Measurements from ENCODE around the gene CARS2. TPM values are rescaled to one million over a fixed set of nuclear protein-coding genes. Genes with fewer than 3 reads are reported as not detected.

The CARS2 gene
- total and polyA plus RNA-seq, 4 donors: 47.7 to 65.0 (median 54.2) TPM

GRCh38 chr13:110627761-110628476 is 78.0 kb downstream of the CARS2 start:
- peaks cover 3% of the 10 kb centered on the region for H3K4me1 ChIP-seq (ENCODE audit: control insufficient read depth, insufficient read depth, low read length)
- no peak overlapping the region for H3K27ac ChIP-seq (ENCODE audit: low read depth, low read length)
- H3K9me3 ChIP-seq (ENCODE audit: control insufficient read depth, insufficient read depth, low read length): no peaks in the 10 kb centered on the region
- no peak for DNase-seq (ENCODE audit: low read depth in 4 of 6, low spot score in 6 of 6)
- H3K27me3 ChIP-seq (ENCODE audit: control insufficient read depth, insufficient read depth, low read length): no peaks in the 10 kb centered on the region
- peaks cover 48% of the 10 kb centered on the region for H3K36me3 ChIP-seq (ENCODE audit: control insufficient read depth, insufficient read depth, low read length)
- no peak overlapping the region for H3K4me3 ChIP-seq (ENCODE audit: low read depth, low read length)
- 90% methylated on average over 12 of the region's 12 CpGs for WGBS (ENCODE audit: insufficient coverage)

DNA sequence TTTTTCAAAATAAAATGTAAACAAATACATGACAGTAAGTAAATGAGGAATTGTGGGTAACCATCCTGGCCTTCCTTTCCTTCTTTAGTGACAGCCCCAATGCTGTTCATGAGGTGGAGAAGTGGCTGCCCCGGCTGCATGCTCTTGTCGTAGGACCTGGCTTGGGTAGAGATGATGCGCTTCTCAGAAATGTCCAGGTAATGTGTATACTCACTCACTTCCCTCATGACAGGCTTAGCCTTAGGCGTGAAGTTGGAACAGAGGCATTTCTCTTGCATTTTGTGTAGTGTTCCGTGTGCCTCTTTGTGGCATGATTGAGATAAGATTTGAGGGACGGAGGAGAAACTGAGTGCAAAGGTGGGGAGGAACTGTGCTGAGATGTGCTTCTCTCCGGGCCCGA is 78.6 kb downstream of the CARS2 start:
- no peak for DNase-seq (ENCODE audit: low read depth in 4 of 6, low spot score in 6 of 6)
- peaks cover 3% of the 10 kb centered on the region for H3K4me1 ChIP-seq (ENCODE audit: control insufficient read depth, insufficient read depth, low read length)
- H3K27me3 ChIP-seq (ENCODE audit: control insufficient read depth, insufficient read depth, low read length): no peaks in the 10 kb centered on the region
- H3K36me3 ChIP-seq (ENCODE audit: control insufficient read depth, insufficient read depth, low read length): peaks cover 52% of the 10 kb centered on the region
- WGBS (ENCODE audit: insufficient coverage): 97% methylated on average over 7 of the region's 8 CpGs
- H3K9me3 ChIP-seq (ENCODE audit: control insufficient read depth, insufficient read depth, low read length): no peaks in the 10 kb centered on the region
- no peak overlapping the region for H3K4me3 ChIP-seq (ENCODE audit: low read depth, low read length)
- no peak overlapping the region for H3K27ac ChIP-seq (ENCODE audit: low read depth, low read length)

DNA sequence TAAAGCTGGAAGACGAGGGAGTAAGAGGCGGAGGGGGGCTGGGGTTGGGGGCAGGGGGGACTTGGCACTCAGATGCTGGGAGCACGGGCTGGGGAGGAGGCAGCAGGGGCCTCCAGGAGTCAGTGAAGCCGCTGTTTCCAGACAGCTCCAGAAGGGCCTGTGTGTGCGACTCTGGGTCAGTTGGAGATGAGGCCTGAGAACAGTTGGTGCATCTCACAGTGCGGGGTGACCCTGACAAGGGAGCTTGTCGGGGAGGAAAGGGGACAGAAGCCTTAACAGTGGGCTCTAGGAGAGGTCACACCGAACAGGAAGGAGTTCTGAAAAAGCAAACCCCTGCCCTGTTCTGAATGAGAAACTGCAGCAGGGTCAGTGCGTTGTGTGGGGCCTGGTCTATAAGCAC is 79.4 kb downstream of the CARS2 start:
- peaks cover 3% of the 10 kb centered on the region for H3K4me1 ChIP-seq (ENCODE audit: control insufficient read depth, insufficient read depth, low read length)
- H3K36me3 ChIP-seq (ENCODE audit: control insufficient read depth, insufficient read depth, low read length): peaks cover 52% of the 10 kb centered on the region
- no peaks in the 10 kb centered on the region for H3K27me3 ChIP-seq (ENCODE audit: control insufficient read depth, insufficient read depth, low read length)
- WGBS (ENCODE audit: insufficient coverage): 81% methylated on average over 9 of the region's 9 CpGs
- H3K9me3 ChIP-seq (ENCODE audit: control insufficient read depth, insufficient read depth, low read length): no peaks in the 10 kb centered on the region
- no peak overlapping the region for H3K4me3 ChIP-seq (ENCODE audit: low read depth, low read length)
- no peak for DNase-seq (ENCODE audit: low read depth in 4 of 6, low spot score in 6 of 6)
- H3K27ac ChIP-seq (ENCODE audit: low read depth, low read length): no peak overlapping the region

DNA sequence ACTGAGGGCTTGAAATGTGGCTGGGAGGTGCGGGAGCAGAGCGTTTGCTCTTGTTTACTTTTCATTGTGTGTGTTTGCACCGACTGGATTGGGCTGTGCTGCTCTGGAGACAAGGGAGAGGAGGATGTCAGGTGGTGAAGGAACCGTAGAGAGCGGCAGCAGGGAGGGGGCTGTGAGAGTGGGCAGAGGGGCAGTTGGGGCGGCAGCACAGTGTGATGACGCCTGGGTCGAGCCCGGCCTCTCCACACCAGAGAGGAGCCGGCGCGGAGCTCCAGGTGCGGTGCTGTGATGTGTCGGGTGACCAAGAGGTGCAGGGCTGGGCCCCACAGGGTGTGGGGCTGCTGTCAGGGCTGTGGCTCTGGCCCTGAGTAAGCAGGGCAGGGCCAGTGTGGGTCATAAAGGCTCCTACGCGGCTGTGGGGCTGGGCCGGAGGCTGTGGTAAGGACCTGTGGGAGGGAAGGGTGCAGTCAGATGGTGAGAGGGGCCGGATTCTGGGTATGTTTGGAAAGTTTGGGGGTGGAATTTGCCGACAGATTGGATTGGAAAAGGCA is 80.1 kb downstream of the CARS2 start:
- H3K27ac ChIP-seq (ENCODE audit: low read depth, low read length): no peak overlapping the region
- no peak overlapping the region for H3K4me3 ChIP-seq (ENCODE audit: low read depth, low read length)
- H3K9me3 ChIP-seq (ENCODE audit: control insufficient read depth, insufficient read depth, low read length): no peaks in the 10 kb centered on the region
- WGBS (ENCODE audit: insufficient coverage): 83% methylated on average over 19 of the region's 19 CpGs
- no peaks in the 10 kb centered on the region for H3K27me3 ChIP-seq (ENCODE audit: control insufficient read depth, insufficient read depth, low read length)
- peaks cover 52% of the 10 kb centered on the region for H3K36me3 ChIP-seq (ENCODE audit: control insufficient read depth, insufficient read depth, low read length)
- no peak for DNase-seq (ENCODE audit: low read depth in 4 of 6, low spot score in 6 of 6)
- H3K4me1 ChIP-seq (ENCODE audit: control insufficient read depth, insufficient read depth, low read length): peaks cover 3% of the 10 kb centered on the region

DNA sequence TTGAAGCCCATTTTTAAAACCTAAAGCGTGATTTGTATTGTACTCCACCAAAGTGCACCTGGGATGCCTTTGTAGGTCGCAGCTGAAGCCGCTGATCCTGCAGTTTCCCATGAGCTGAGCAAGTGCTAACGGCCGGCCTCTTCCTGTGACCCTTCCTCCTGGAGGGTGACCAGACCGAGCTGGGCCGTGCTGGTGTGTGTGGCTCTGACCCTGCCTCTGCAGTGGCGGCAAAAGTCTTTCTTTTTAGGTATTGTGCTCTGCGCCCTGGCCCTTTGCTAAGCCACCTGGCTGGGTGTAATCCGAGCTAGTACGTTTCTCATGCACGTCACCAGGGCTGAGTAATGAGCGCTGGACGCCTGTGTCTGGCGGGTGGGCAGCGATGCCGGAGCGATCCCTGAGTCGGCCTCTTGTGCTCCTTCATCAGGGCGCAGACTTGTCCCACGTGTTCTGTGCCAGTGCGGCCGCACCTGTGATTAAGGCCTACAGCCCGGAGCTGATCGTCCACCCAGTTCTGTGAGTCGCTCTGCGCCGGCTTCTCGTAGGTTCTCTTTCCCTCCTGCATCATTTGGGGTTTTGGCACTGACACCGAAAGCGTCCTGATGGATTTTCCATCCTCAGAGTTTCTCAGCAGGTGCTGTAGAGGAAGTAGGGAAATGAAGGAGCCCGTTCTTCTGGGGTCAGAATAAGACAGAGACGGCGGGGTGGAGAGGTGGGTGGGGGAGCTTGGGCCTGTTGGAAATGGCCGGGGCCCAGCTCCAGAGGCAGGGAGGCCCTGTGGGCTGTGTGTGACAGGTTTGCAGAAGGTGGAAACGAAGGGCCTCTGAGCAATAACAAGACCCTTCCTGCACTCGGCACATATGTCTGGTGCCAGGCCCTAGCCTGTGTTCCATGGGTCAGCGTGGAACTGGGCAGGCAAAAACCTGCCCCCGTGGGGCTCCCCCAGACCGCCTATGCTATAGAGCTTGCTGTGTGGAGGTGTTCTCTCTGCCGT is 80.9 kb downstream of the CARS2 start:
- Histone ChIP-seq H3K27ac (ENCODE audit: low read depth, low read length) (no peak overlapping the region), H3K27me3 (ENCODE audit: control insufficient read depth, insufficient read depth, low read length) (no peaks in the 10 kb centered on the region), H3K36me3 (ENCODE audit: control insufficient read depth, insufficient read depth, low read length) (peaks cover 52% of the 10 kb centered on the region), H3K9me3 (ENCODE audit: control insufficient read depth, insufficient read depth, low read length) (no peaks in the 10 kb centered on the region), H3K4me3 (ENCODE audit: low read depth, low read length) (no peak overlapping the region), H3K4me1 (ENCODE audit: control insufficient read depth, insufficient read depth, low read length) (peaks cover 3% of the 10 kb centered on the region)
- DNase-seq (ENCODE audit: low read depth in 4 of 6, low spot score in 6 of 6): no peak
- 84% methylated on average over 40 of the region's 41 CpGs for WGBS (ENCODE audit: insufficient coverage)

- no peak overlapping the region for H3K27ac ChIP-seq (ENCODE audit: low read depth, low read length)
- H3K36me3 ChIP-seq (ENCODE audit: control insufficient read depth, insufficient read depth, low read length): peaks cover 29% of the 10 kb centered on the region
- H3K27me3 ChIP-seq (ENCODE audit: control insufficient read depth, insufficient read depth, low read length): no peaks in the 10 kb centered on the region
- no peak overlapping the region for H3K4me3 ChIP-seq (ENCODE audit: low read depth, low read length)
- no peaks in the 10 kb centered on the region for H3K9me3 ChIP-seq (ENCODE audit: control insufficient read depth, insufficient read depth, low read length)
- H3K4me1 ChIP-seq (ENCODE audit: control insufficient read depth, insufficient read depth, low read length): peaks cover 13% of the 10 kb centered on the region
- no CpG with 5 or more reads among the region's 2 CpGs for WGBS (ENCODE audit: insufficient coverage)
- no peak for DNase-seq (ENCODE audit: low read depth in 4 of 6, low spot score in 6 of 6)
These were observed 85.3 kb downstream of the CARS2 start for GRCh38 chr13:110620596-110620995.

- Histone ChIP-seq H3K27me3 (ENCODE audit: control insufficient read depth, insufficient read depth, low read length) (no peaks in the 10 kb centered on the region), H3K36me3 (ENCODE audit: control insufficient read depth, insufficient read depth, low read length) (peaks cover 15% of the 10 kb centered on the region), H3K4me3 (ENCODE audit: low read depth, low read length) (no peak overlapping the region), H3K9me3 (ENCODE audit: control insufficient read depth, insufficient read depth, low read length) (peaks cover 1% of the 10 kb centered on the region), H3K4me1 (ENCODE audit: control insufficient read depth, insufficient read depth, low read length) (peaks cover 19% of the 10 kb centered on the region), H3K27ac (ENCODE audit: low read depth, low read length) (no peak overlapping the region)
- 97% methylated on average over 8 of the region's 9 CpGs for WGBS (ENCODE audit: insufficient coverage)
- no peak for DNase-seq (ENCODE audit: low read depth in 4 of 6, low spot score in 6 of 6)
These were observed 87.1 kb downstream of the CARS2 start for GRCh38 chr13:110618780-110619179.

DNA sequence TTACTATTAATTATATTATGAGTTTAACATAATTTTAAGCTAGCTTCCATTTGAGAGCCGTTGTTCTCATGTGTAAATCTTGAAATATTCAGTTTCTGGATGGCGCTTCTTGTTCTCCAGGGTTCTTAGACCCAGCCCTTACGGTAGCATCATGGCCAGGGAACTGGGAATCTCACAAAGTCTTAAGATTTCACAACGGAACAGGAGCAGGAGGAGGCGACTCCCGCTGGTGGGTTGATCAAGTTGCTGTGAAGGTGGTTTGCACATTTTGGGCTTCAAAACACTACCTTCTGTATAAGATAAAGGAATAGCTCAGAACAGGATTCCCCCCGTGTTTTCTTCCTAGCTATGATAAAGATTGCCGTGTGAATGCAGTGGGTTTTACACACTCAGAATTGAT is 87.7 kb downstream of the CARS2 start:
- H3K4me3 ChIP-seq (ENCODE audit: low read depth, low read length): no peak overlapping the region
- H3K36me3 ChIP-seq (ENCODE audit: control insufficient read depth, insufficient read depth, low read length): peaks cover 10% of the 10 kb centered on the region
- H3K27me3 ChIP-seq (ENCODE audit: control insufficient read depth, insufficient read depth, low read length): no peaks in the 10 kb centered on the region
- DNase-seq (ENCODE audit: low read depth in 4 of 6, low spot score in 6 of 6): no peak
- peaks cover 19% of the 10 kb centered on the region for H3K4me1 ChIP-seq (ENCODE audit: control insufficient read depth, insufficient read depth, low read length)
- WGBS (ENCODE audit: insufficient coverage): 100% methylated on average over 1 of the region's 8 CpGs
- peaks cover 1% of the 10 kb centered on the region for H3K9me3 ChIP-seq (ENCODE audit: control insufficient read depth, insufficient read depth, low read length)
- no peak overlapping the region for H3K27ac ChIP-seq (ENCODE audit: low read depth, low read length)

- 72% methylated on average over 5 of the region's 8 CpGs for WGBS (ENCODE audit: insufficient coverage)
- H3K27ac ChIP-seq (ENCODE audit: low read depth, low read length): no peak overlapping the region
- H3K4me3 ChIP-seq (ENCODE audit: low read depth, low read length): no peak overlapping the region
These were observed 88.4 kb downstream of the CARS2 start for GRCh38 chr13:110617321-110618072.

More at GRCh38 chr13:110617321-110618072, 88.4 kb downstream of the CARS2 start:
- no peaks in the 10 kb centered on the region for H3K27me3 ChIP-seq (ENCODE audit: control insufficient read depth, insufficient read depth, low read length)
- peaks cover 3% of the 10 kb centered on the region for H3K36me3 ChIP-seq (ENCODE audit: control insufficient read depth, insufficient read depth, low read length)
- peak in 2 of 6 donors; percentile 11 to 52 for DNase-seq (ENCODE audit: low read depth in 4 of 6, low spot score in 6 of 6)
- peaks cover 1% of the 10 kb centered on the region for H3K9me3 ChIP-seq (ENCODE audit: control insufficient read depth, insufficient read depth, low read length)
- peaks cover 19% of the 10 kb centered on the region for H3K4me1 ChIP-seq (ENCODE audit: control insufficient read depth, insufficient read depth, low read length)
